Stimulated activated CD4-positive, alpha-beta T cell treated with anti-CD3 and anti-CD28 coated beads, Interleukin-1b, Interleukin-23, amount 100 ng/mL, for 4 hours (primary cell): ENCODE results near the gene KAT8.
"Not testable (repeated sequence)": the region's sequence is repeated elsewhere in the genome, so short reads cannot be mapped to it uniquely, and the experiment has no call there.

Experiments used
- DNase-seq, 2 donors: peaks; one replicate each; pipeline ENCODE4 v3.0.0-alpha.2; 2020; ENCODE audit warnings: low read depth in 2 of 2

The KAT8 gene

GRCh38 chr16:31083981-31084380, 33.5 kb upstream of the KAT8 start:
- no peak for DNase-seq

- no peak for DNase-seq
Measured at GRCh38 chr16:31084584-31085302, 32.7 kb upstream of the KAT8 start.

GRCh38 chr16:31085411-31085810, 32.1 kb upstream of the KAT8 start:
- DNase-seq, result no peak

GRCh38 chr16:31085873-31086628, 31.4 kb upstream of the KAT8 start:
- DNase-seq, result no peak

- no peak for DNase-seq
Measured at GRCh38 chr16:31086629-31086906, 30.9 kb upstream of the KAT8 start.

- no peak for DNase-seq
Measured at GRCh38 chr16:31087481-31087880, 30.0 kb upstream of the KAT8 start.

GRCh38 chr16:31087971-31088370, 29.5 kb upstream of the KAT8 start:
- no peak for DNase-seq

GRCh38 chr16:31088459-31089183, 28.8 kb upstream of the KAT8 start, which contains the start of gene PRSS53:
Gene PRSS53, minus strand, starts transcription at chr16:31088943. Its CDS starts 134 bp downstream, at chr16:31088809.
- DNase-seq, result no peak

GRCh38 chr16:31089199-31089598, 28.3 kb upstream of the KAT8 start:
- DNase-seq, result no peak

GRCh38 chr16:31090540-31090939, 26.9 kb upstream of the KAT8 start:
- DNase-seq, result no peak

GRCh38 chr16:31092330-31092729, 25.1 kb upstream of the KAT8 start:
- DNase-seq, result no peak

- DNase-seq, result no peak
Measured at GRCh38 chr16:31093132-31093703, 24.2 kb upstream of the KAT8 start.

- DNase-seq, result no peak
Measured at GRCh38 chr16:31094088-31094423, 23.4 kb upstream of the KAT8 start.

GRCh38 chr16:31094424-31095120, 22.9 kb upstream of the KAT8 start, which contains the start of gene VKORC1:
Gene VKORC1, minus strand, starts transcription at chr16:31094797. Its CDS starts 68 bp downstream, at chr16:31094729.
- peak; percentile 70 to 80 for DNase-seq

GRCh38 chr16:31099860-31100638, 17.4 kb upstream of the KAT8 start:
- no peak for DNase-seq

- not testable (repeated sequence) for DNase-seq
Measured at GRCh38 chr16:31100876-31101641, 16.4 kb upstream of the KAT8 start.

GRCh38 chr16:31105677-31106213, 11.7 kb upstream of the KAT8 start:
- DNase-seq, result peak; percentile 71 to 80

- DNase-seq, result no peak
Measured at GRCh38 chr16:31106509-31107464, 10.7 kb upstream of the KAT8 start.

GRCh38 chr16:31107465-31107867, 10.0 kb upstream of the KAT8 start:
- DNase-seq, result no peak
